ENCODE results near the gene KCTD20. TPM values are rescaled to one million over a fixed set of nuclear protein-coding genes. Genes with fewer than 3 reads are reported as not detected.

The KCTD20 gene
- total RNA-seq, 1 experiment from 2014 or later, result 46.6 TPM

DNA sequence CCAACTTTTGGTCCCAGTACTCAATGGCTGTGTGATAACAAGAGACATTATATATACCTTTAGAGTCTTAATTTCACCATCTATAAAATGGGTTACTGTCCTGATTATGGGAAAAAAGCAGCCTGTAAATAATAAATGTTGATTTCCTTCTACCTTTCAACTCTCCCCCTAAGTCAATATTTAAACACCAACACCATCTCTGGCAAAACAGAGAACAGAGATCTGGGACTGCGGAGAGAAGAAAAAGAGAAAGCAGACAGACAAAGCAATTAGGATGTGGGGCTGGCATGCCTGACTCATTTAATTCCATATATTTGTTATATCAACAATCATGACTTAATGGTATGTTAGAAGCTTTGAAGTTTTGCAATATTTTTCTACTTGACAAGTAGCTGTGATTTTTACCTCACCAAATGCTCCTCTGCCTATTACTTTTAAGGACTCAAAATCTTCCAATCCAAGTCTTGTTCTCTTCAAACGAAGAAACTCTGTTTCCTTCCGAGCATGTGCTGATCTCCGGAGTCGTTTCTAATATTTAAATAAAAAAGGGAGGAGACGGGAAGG, 81.2 kb downstream of the KCTD20 start:
- POLR2A ChIA-PET, result no interaction called here
- intact Hi-C loops (cut with micrococcal nuclease), result no loop called here
- Mint-ChIP-seq H3K27me3 (ENCODE audit: insufficient read depth, unreplicated experiment) (no peaks in the 10 kb centered on the region), H3K4me1 (ENCODE audit: insufficient read depth, unreplicated experiment) (peaks cover 6% of the 10 kb centered on the region), H3K9me3 (ENCODE audit: unreplicated experiment) (no peaks in the 10 kb centered on the region), H3K36me3 (ENCODE audit: insufficient read depth, unreplicated experiment) (peaks cover 48% of the 10 kb centered on the region), H3K4me3 (ENCODE audit: unreplicated experiment) (no peak overlapping the region), H3K27ac (ENCODE audit: low read depth, unreplicated experiment) (no peak overlapping the region)
- no peak for DNase-seq (ENCODE audit: unreplicated experiment)
- CTCF ChIA-PET, result no interaction called here
- TF ChIP-seq, protein P1, sequence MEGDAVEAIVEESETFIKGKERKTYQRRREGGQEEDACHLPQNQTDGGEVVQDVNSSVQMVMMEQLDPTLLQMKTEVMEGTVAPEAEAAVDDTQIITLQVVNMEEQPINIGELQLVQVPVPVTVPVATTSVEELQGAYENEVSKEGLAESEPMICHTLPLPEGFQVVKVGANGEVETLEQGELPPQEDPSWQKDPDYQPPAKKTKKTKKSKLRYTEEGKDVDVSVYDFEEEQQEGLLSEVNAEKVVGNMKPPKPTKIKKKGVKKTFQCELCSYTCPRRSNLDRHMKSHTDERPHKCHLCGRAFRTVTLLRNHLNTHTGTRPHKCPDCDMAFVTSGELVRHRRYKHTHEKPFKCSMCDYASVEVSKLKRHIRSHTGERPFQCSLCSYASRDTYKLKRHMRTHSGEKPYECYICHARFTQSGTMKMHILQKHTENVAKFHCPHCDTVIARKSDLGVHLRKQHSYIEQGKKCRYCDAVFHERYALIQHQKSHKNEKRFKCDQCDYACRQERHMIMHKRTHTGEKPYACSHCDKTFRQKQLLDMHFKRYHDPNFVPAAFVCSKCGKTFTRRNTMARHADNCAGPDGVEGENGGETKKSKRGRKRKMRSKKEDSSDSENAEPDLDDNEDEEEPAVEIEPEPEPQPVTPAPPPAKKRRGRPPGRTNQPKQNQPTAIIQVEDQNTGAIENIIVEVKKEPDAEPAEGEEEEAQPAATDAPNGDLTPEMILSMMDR (IDR thresholded peaks at IDR 0.05; ENCODE audit: unreplicated experiment), result no peak
- no TSS peak for BruUV-seq (replicated peaks)

DNA sequence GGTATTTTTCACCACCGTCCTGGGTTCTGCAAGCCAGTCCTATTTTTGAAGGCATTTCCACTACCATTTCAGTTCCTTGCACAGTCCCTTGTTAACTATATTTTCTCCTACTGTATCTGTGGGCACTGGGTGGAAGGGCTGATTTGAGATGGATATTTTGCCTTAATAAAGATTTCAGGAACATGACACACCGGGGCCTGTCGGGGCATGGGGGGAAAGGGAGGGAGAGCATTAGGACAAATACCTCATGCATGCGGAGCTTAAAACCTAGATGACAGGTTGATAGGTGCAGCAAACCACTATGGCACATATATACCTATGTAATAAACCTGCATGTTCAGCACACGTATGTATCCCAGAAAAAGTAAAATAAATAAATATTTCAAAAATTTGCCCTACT, 82.1 kb downstream of the KCTD20 start:
- no peak for DNase-seq (ENCODE audit: unreplicated experiment)
- Mint-ChIP-seq H3K27ac (ENCODE audit: low read depth, unreplicated experiment) (no peak overlapping the region), H3K4me1 (ENCODE audit: insufficient read depth, unreplicated experiment) (peaks cover 6% of the 10 kb centered on the region), H3K27me3 (ENCODE audit: insufficient read depth, unreplicated experiment) (no peaks in the 10 kb centered on the region), H3K36me3 (ENCODE audit: insufficient read depth, unreplicated experiment) (peaks cover 48% of the 10 kb centered on the region), H3K9me3 (ENCODE audit: unreplicated experiment) (no peaks in the 10 kb centered on the region), H3K4me3 (ENCODE audit: unreplicated experiment) (no peak overlapping the region)
- BruUV-seq (replicated peaks), result no TSS peak
- intact Hi-C loops (cut with micrococcal nuclease), result no loop called here
- ChIA-PET POLR2A (no interaction called here), CTCF (no interaction called here)
- TF ChIP-seq, protein P1 (IDR thresholded peaks at IDR 0.05; ENCODE audit: unreplicated experiment), result no peak

DNA sequence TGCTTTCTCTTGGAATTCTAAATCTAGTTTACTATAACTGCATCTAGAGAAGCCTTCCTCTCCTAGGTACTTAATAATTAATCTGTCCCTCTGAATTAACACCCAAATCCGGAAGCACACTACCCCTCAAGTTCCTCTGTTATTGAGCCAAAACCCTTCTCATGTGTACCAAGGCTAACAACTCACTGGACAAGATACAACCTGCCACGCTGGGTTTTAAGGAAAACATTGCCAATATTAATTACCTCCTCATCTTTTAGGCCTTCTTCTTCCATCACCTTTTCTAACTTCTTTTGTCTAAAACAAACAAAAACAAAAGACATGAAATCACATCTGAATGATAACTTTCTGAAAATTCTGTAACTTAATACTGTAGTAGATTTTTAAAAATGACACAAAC, 82.5 kb downstream of the KCTD20 start:
- intact Hi-C loops (cut with micrococcal nuclease), result no loop called here
- ChIA-PET POLR2A (no interaction called here), CTCF (interaction anchor here (0.9 kb wide), 1 partner anchor 57 kb away, joined by 3 read pairs; no protein-coding TSS in a partner anchor)
- Mint-ChIP-seq H3K27me3 (ENCODE audit: insufficient read depth, unreplicated experiment) (no peaks in the 10 kb centered on the region), H3K4me1 (ENCODE audit: insufficient read depth, unreplicated experiment) (peaks cover 6% of the 10 kb centered on the region), H3K4me3 (ENCODE audit: unreplicated experiment) (no peak overlapping the region), H3K36me3 (ENCODE audit: insufficient read depth, unreplicated experiment) (peaks cover 48% of the 10 kb centered on the region), H3K27ac (ENCODE audit: low read depth, unreplicated experiment) (no peak overlapping the region), H3K9me3 (ENCODE audit: unreplicated experiment) (no peaks in the 10 kb centered on the region)
- BruUV-seq (replicated peaks), result no TSS peak
- TF ChIP-seq, protein P1 (IDR thresholded peaks at IDR 0.05; ENCODE audit: unreplicated experiment), result no peak
- no peak for DNase-seq (ENCODE audit: unreplicated experiment)

DNA sequence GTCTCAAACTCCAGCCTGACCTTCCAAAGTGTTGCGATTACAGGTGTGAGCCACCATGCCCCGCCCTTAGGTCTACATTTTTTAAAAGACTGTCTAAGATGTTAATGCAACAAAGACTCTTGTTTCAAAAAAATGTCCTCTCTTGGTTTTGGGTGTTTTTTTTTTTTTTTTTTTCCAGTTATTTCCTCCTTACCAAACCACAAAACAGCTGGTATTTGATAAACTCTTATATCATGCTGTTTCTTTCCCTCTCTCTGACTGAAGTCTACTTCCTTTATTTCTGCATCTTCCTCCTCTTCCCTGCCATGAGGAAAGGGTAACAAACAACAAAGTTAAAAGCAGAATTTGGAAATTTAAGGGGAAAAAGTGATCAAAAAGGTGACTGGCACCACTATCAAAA, 83.3 kb downstream of the KCTD20 start:
- DNase-seq (ENCODE audit: unreplicated experiment), result no peak
- intact Hi-C loops (cut with micrococcal nuclease), result no loop called here
- H3K36me3 Mint-ChIP-seq (ENCODE audit: insufficient read depth, unreplicated experiment), result peaks cover 55% of the 10 kb centered on the region
- H3K4me3 Mint-ChIP-seq (ENCODE audit: unreplicated experiment), result no peak overlapping the region
- peaks cover 6% of the 10 kb centered on the region for H3K4me1 Mint-ChIP-seq (ENCODE audit: insufficient read depth, unreplicated experiment)
- TF ChIP-seq, protein P1 (IDR thresholded peaks at IDR 0.05; ENCODE audit: unreplicated experiment), result no peak
- no peak overlapping the region for H3K27ac Mint-ChIP-seq (ENCODE audit: low read depth, unreplicated experiment)
- ChIA-PET POLR2A (interaction anchor here (1.0 to 2.2 kb wide), 2 partner anchors 20 kb away, joined by 4 to 5 read pairs; no protein-coding TSS in a partner anchor), CTCF (interaction anchor here (0.7 to 0.9 kb wide), 2 partner anchors 57 to 240 kb away, joined by 3 read pairs; no protein-coding TSS in a partner anchor)
- no peaks in the 10 kb centered on the region for H3K9me3 Mint-ChIP-seq (ENCODE audit: unreplicated experiment)
- H3K27me3 Mint-ChIP-seq (ENCODE audit: insufficient read depth, unreplicated experiment), result no peaks in the 10 kb centered on the region
- no TSS peak for BruUV-seq (replicated peaks)

All from MCF 10A (cell line).